Erythroblast (primary cell): ENCODE data around the gene DYNC2H1.

Experiments used
- GATA1 ChIP-seq: IDR thresholded peaks from 2 replicates; pipeline ENCODE4 v1.6.1; 2011; ENCODE audit warnings: low read depth, mild to moderate bottlenecking, control low read depth, low read length, moderate library complexity
- POLR2A ChIP-seq: IDR thresholded peaks from 2 replicates; pipeline ENCODE4 v1.6.1; 2011; ENCODE audit warnings: mild to moderate bottlenecking, low read length

- TF ChIP-seq POLR2A (no peak), GATA1 (no peak)
These were observed 144.9 kb downstream of the DYNC2H1 start for GRCh38 chr11:103254123-103254522.
